K562 (cell line): ENCODE measurements around the gene WFDC8. TPM values are rescaled to one million over a fixed set of nuclear protein-coding genes. Genes with fewer than 3 reads are reported as not detected.

Experiments used
- ATAC-seq: fragments of 200-7000 bp; cut with Tn5 transposase; 3 replicates; pipeline ENCODE4 v1.9.1; 2020; ENCODE audit warnings: moderate library complexity
- BruUV-seq: library from RNA; stranded (reverse); fragments of 400-500 nt; replicated peaks from 2 replicates; lab custom pipeline; 2021; lab: Mats Ljungman, UMichigan
- CTCF ChIA-PET: fragments of 300-600 bp; formaldehyde crosslinking; extraction: SDS; loops from one replicate; lab custom pipeline; 2021; ENCODE audit warnings: low intra/inter-chr PET ratio; lab: Yijun Ruan, JAX
- POLR2A ChIA-PET: fragments of 300-600, 350-650 bp; sonication (Branson Sonifier 250); formaldehyde crosslinking; extraction: SDS; loops from one replicate; lab custom pipeline; 2021; ENCODE audit warnings: antibody characterized with exemption, inconsistent platforms; lab: Yijun Ruan, JAX
- DNase-seq, 4 experiments: peaks; one replicate each; pipeline versions ENCODE4 v3.0.0 to v3.0.0-alpha.2; 2011 to 2018; ENCODE audit warnings: low spot score in 3 of 4, mixed read lengths in 3 of 4; ENCODE audit errors: extremely low read depth in 1 of 4
- FAIRE-seq: peaks from 2 replicates; lab custom pipeline; 2011; peaks lifted over from hg19 to GRCh38; lab: Jason Lieb, UNC
- H2AFZ ChIP-seq: 2 replicates; pipeline ENCODE4 v1.6.0; 2011; ENCODE audit warnings: low read depth, low read length, control low read depth, inconsistent platforms
- H3K27ac ChIP-seq: fragments of 200-600 bp; 3 replicates; pipeline ENCODE4 v1.8.0; 2011; ENCODE audit warnings: low read depth, mild to moderate bottlenecking, control low read depth, inconsistent platforms, low read length, moderate library complexity, mixed read lengths; ENCODE audit errors: extremely low read depth
- H3K27me3 ChIP-seq, 2 experiments: fragments of 300-600 bp in 1 of 2; 2 replicates in 1 of 2; 3 replicates in 1 of 2; pipeline versions ENCODE4 v1.6.0 to v1.8.0; 2011; ENCODE audit warnings: inconsistent platforms in 2 of 2, low read length in 2 of 2, mild to moderate bottlenecking in 1 of 2, mixed read lengths in 1 of 2, moderate library complexity in 1 of 2; ENCODE audit not compliant: control insufficient read depth in 2 of 2, insufficient read depth in 2 of 2
- H3K36me3 ChIP-seq: fragments of 300-600 bp; 3 replicates; pipeline ENCODE4 v1.8.0; 2011; ENCODE audit warnings: mild to moderate bottlenecking, low read length, inconsistent platforms; ENCODE audit not compliant: control insufficient read depth, insufficient read depth
- H3K4me1 ChIP-seq, 2 experiments: fragments of 200-600 bp in 1 of 2; replicated peaks in 1 of 2; 2 replicates in 1 of 2; 3 replicates in 1 of 2; pipeline versions ENCODE4 v1.5.1 to v1.8.0; 2011; ENCODE audit warnings: inconsistent platforms in 2 of 2, low read length in 2 of 2, mild to moderate bottlenecking in 1 of 2, mixed read lengths in 1 of 2, moderate library complexity in 1 of 2; ENCODE audit not compliant: control insufficient read depth in 2 of 2, insufficient read depth in 2 of 2
- H3K4me2 ChIP-seq: 2 replicates; pipeline ENCODE4 v1.6.1; 2011; ENCODE audit warnings: low read length, control low read depth, inconsistent platforms, mixed read lengths; ENCODE audit not compliant: insufficient read depth
- H3K4me3 ChIP-seq: fragments of 200-600 bp; sonication (generic), shearing (Covaris generic); 2 replicates; pipeline ENCODE4 v1.5.1; 2016; ENCODE audit warnings: control low read depth, inconsistent platforms
- H3K79me2 ChIP-seq: fragments of 200-600 bp; 3 replicates; pipeline ENCODE4 v1.8.0; 2011; ENCODE audit warnings: low read length, inconsistent platforms; ENCODE audit not compliant: control insufficient read depth, insufficient read depth
- H3K9ac ChIP-seq, 2 experiments: 2 replicates each; pipeline versions ENCODE4 v1.6.0 to v1.6.1; 2011; ENCODE audit warnings: low read depth in 2 of 2, low read length in 2 of 2, control low read depth in 1 of 2, inconsistent platforms in 1 of 2, mild to moderate bottlenecking in 1 of 2, mixed read lengths in 1 of 2; ENCODE audit not compliant: insufficient read depth in 1 of 2
- H3K9me1 ChIP-seq: one replicate; pipeline ENCODE4 v1.6.0; 2011; ENCODE audit warnings: inconsistent platforms, mild to moderate bottlenecking, low read length, moderate library complexity; ENCODE audit not compliant: control insufficient read depth, insufficient read depth
- H3K9me3 ChIP-seq: replicated peaks from 2 replicates; pipeline ENCODE4 v1.5.1; 2011; ENCODE audit warnings: low read depth, low read length, inconsistent platforms; ENCODE audit not compliant: control insufficient read depth, insufficient read depth
- H4K20me1 ChIP-seq: replicated peaks from 2 replicates; pipeline ENCODE4 v1.6.1; 2011; ENCODE audit warnings: low read length, inconsistent platforms, mixed read lengths; ENCODE audit not compliant: control insufficient read depth, insufficient read depth
- DPF2 ChIP-seq: fragments of 450-650 bp; IDR thresholded peaks from 2 replicates; pipeline ENCODE4 v1.6.1; 2016
- MAZ ChIP-seq, 2 experiments: fragments of 450-650 bp in 1 of 2; sonication (generic) in 1 of 2; formaldehyde crosslinking; IDR thresholded peaks in 1 of 2; conservative IDR thresholded peaks in 1 of 2; 2 replicates each; pipeline versions ENCODE4 v1.4.0 to v1.5.0; 2020; ENCODE audit warnings: mild to moderate bottlenecking in 1 of 2, missing genetic modification reagents in 1 of 2
- NFE2L1 ChIP-seq: fragments of 450-650 bp; IDR thresholded peaks from 2 replicates; pipeline ENCODE4 v1.6.1; 2016; ENCODE audit warnings: missing genetic modification characterization, low read depth, mild to moderate bottlenecking, missing compliant biosample characterization, moderate library complexity, borderline replicate concordance
- NONO ChIP-seq, 2 experiments: fragments of 200-400 bp in 1 of 2; fragments of 450-650 bp in 1 of 2; formaldehyde crosslinking in 1 of 2; IDR thresholded peaks; 2 replicates each; pipeline ENCODE4 v1.6.1; 2017; ENCODE audit warnings: low read depth in 2 of 2, mild to moderate bottlenecking in 2 of 2, moderate library complexity in 2 of 2, low read length in 1 of 2
- RBFOX2 ChIP-seq: fragments of 200-400 bp; formaldehyde crosslinking; IDR thresholded peaks from 2 replicates; pipeline ENCODE4 v1.6.1; 2017; ENCODE audit warnings: low read depth, mild to moderate bottlenecking, low read length, moderate library complexity
- SRF ChIP-seq, 2 experiments: fragments of 250-450, 450-650 bp in 1 of 2; sonication (Bioruptor Pico) in 1 of 2; sonication (generic) in 1 of 2; formaldehyde crosslinking; IDR thresholded peaks; 2 replicates each; pipeline versions ENCODE4 v1.5.0 to v1.5.1; 2020 to 2022; ENCODE audit warnings: mild to moderate bottlenecking in 1 of 2, missing genetic modification reagents in 1 of 2
- ZBTB7A ChIP-seq: IDR thresholded peaks from 2 replicates; pipeline ENCODE4 v1.6.1; 2011; ENCODE audit warnings: low read depth, mild to moderate bottlenecking, low read length, moderate library complexity, borderline replicate concordance; ENCODE audit not compliant: control insufficient read depth
- ZNF316 ChIP-seq: fragments of 450-650 bp; IDR thresholded peaks from 2 replicates; pipeline ENCODE4 v1.6.1; 2016
- WGBS: fragments of 100-300 bp; shearing (Covaris generic); methylation state at CpG from one replicate; pipeline ENCODE4 v1.1.6; 2016; ENCODE audit warnings: low coverage, mixed read lengths; ENCODE audit not compliant: insufficient coverage; ENCODE audit errors: missing lambda C conversion rate; 5-methylcytosine and 5-hydroxymethylcytosine counted together
- in situ Hi-C: fragments of 300-500 bp; cut with MboI; formaldehyde crosslinking; loops from 4 replicates; pipeline ENCODE4 v1.15.0; 2018; ENCODE audit warnings: inconsistent platforms, mixed read lengths
- intact Hi-C: fragments of 100-400 bp; cut with micrococcal nuclease; formaldehyde crosslinking; loops from 2 replicates; pipeline ENCODE4 v1.14.2; 2022
- polyA plus RNA-seq, 8 experiments: library from polyadenylated mRNA; depleted of rRNA in 4 of 8; stranded (reverse) in 5 of 8; unstranded in 3 of 8; fragments of >200 nt; fragmentation: Nextera tagmentation in 2 of 8; fragmentation: Illumina TruSeq in 1 of 8; extraction: Ambion mirVana in 2 of 8; extraction: Trizol in 1 of 8; gene quantifications; 2 replicates each; pipeline versions ENCODE4 v1.2.1 to v1.2.3, GENCODE V29; 2011 to 2014; ENCODE audit warnings: inconsistent platforms in 1 of 8, missing spikeins in 1 of 8
- total RNA-seq, 7 experiments: library from RNA; depleted of rRNA in 6 of 7; stranded (reverse); fragments of >200 nt in 6 of 7; fragmentation: Illumina TruSeq in 2 of 7; extraction: Trizol in 2 of 7; gene quantifications; 2 replicates each; pipeline versions ENCODE4 v1.2.1 to v1.2.3, GENCODE V29; 2011 to 2021; ENCODE audit warnings: low replicate concordance in 1 of 7
- TF ChIP-seq, protein P1 (sequence below): sonication (generic); formaldehyde crosslinking; IDR thresholded peaks from 2 replicates; pipeline ENCODE4 v1.8.0; 2022; ENCODE audit warnings: missing genetic modification reagents, mild to moderate bottlenecking, borderline replicate concordance
- TF ChIP-seq, protein P2 (sequence below): IDR thresholded peaks from 2 replicates; pipeline ENCODE4 v1.6.1; 2016; ENCODE audit warnings: missing genetic modification characterization, missing compliant biosample characterization

WFDC8 gene
- total and polyA plus RNA-seq, 9 of the 15 experiments (the other 6 are each of a cell fraction or from before 2014, with no cell fraction given): not detected

DNA sequence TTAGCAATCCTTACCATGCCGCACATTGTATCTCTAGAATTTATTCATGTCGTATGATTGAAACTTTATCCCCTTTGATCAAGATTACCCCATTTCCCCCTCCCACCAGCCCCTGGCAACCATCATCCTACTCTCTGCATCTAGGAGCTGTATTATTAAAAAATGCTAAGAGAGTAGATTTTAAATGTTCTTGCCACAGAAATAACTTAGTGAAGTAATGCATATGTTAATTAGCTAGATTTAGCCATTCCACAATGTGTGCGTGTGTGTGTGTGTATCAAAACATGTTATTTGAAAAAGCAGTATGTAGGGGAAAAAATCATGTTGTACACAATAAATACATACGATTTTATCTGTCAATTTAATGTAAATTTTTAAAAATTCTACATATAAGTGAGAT is 51.8 kb downstream of the WFDC8 start:
- BruUV-seq: no TSS peak
- no peaks in the 10 kb centered on the region for H3K9me1 ChIP-seq
- in situ Hi-C loops: no loop called here
- CTCF ChIA-PET: no interaction called here
- H3K4me3 ChIP-seq: no peak overlapping the region
- no peaks in the 10 kb centered on the region for H3K9me3 ChIP-seq
- H4K20me1 ChIP-seq: no peaks in the 10 kb centered on the region
- TF ChIP-seq, protein P1, sequence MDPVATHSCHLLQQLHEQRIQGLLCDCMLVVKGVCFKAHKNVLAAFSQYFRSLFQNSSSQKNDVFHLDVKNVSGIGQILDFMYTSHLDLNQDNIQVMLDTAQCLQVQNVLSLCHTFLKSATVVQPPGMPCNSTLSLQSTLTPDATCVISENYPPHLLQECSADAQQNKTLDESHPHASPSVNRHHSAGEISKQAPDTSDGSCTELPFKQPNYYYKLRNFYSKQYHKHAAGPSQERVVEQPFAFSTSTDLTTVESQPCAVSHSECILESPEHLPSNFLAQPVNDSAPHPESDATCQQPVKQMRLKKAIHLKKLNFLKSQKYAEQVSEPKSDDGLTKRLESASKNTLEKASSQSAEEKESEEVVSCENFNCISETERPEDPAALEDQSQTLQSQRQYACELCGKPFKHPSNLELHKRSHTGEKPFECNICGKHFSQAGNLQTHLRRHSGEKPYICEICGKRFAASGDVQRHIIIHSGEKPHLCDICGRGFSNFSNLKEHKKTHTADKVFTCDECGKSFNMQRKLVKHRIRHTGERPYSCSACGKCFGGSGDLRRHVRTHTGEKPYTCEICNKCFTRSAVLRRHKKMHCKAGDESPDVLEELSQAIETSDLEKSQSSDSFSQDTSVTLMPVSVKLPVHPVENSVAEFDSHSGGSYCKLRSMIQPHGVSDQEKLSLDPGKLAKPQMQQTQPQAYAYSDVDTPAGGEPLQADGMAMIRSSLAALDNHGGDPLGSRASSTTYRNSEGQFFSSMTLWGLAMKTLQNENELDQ (CRISPR knock-in tag): no peak
- TF ChIP-seq NONO (IDR thresholded peaks at IDR 0.05; ENCODE audit: low read depth in 2 of 2, low read length in 1 of 2) (no peak), SRF (CRISPR knock-in tag; IDR thresholded peaks at IDR 0.05) (no peak), DPF2 (no peak), ZNF316 (no peak), RBFOX2 (no peak), ZBTB7A (no peak), MAZ (CRISPR knock-in tag; conservative IDR thresholded peaks at IDR 0.05 in 1 of 2, IDR thresholded peaks at IDR 0.05 in 1 of 2) (no peak), NFE2L1 (tag) (no peak)
- TF ChIP-seq, protein P2, sequence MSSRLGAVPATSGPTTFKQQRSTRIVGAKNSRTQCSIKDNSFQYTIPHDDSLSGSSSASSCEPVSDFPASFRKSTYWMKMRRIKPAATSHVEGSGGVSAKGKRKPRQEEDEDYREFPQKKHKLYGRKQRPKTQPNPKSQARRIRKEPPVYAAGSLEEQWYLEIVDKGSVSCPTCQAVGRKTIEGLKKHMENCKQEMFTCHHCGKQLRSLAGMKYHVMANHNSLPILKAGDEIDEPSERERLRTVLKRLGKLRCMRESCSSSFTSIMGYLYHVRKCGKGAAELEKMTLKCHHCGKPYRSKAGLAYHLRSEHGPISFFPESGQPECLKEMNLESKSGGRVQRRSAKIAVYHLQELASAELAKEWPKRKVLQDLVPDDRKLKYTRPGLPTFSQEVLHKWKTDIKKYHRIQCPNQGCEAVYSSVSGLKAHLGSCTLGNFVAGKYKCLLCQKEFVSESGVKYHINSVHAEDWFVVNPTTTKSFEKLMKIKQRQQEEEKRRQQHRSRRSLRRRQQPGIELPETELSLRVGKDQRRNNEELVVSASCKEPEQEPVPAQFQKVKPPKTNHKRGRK (tag): no peak
- peaks cover 0 to 6% of the 10 kb centered on the region in 2 experiments; a peak in 2 of 5 replicates for H3K27me3 ChIP-seq
- no peaks in the 10 kb centered on the region for H3K79me2 ChIP-seq
- no peaks in the 10 kb centered on the region for H3K36me3 ChIP-seq
- H3K9ac ChIP-seq: no peak overlapping the region
- no peak overlapping the region for H3K27ac ChIP-seq
- WGBS: 45% methylated on average over 4 of the region's 4 CpGs
- FAIRE-seq: no peak
- no peaks in the 10 kb centered on the region for H3K4me1 ChIP-seq
- intact Hi-C loops: no loop called here
- POLR2A ChIA-PET: no interaction called here
- no peak overlapping the region for H2AFZ ChIP-seq
- H3K4me2 ChIP-seq: no peak overlapping the region
- no peak for ATAC-seq
- DNase-seq: no peak
